ENCODE results near the gene NCLN.

GRCh38 chr19:3148503-3148902, 37.2 kb upstream of the NCLN start:
- TF ChIP-seq POLR2A (IDR thresholded peaks at IDR 0.05) (no peak), CTCF (IDR thresholded peaks at IDR 0.05) (no peak)
